Measurements from ENCODE around the gene TACR2. TPM values are rescaled to one million over a fixed set of nuclear protein-coding genes. Genes with fewer than 3 reads are reported as not detected.

TACR2 gene
- total RNA-seq, 2 donors from 2014 or later, result not detected

DNA sequence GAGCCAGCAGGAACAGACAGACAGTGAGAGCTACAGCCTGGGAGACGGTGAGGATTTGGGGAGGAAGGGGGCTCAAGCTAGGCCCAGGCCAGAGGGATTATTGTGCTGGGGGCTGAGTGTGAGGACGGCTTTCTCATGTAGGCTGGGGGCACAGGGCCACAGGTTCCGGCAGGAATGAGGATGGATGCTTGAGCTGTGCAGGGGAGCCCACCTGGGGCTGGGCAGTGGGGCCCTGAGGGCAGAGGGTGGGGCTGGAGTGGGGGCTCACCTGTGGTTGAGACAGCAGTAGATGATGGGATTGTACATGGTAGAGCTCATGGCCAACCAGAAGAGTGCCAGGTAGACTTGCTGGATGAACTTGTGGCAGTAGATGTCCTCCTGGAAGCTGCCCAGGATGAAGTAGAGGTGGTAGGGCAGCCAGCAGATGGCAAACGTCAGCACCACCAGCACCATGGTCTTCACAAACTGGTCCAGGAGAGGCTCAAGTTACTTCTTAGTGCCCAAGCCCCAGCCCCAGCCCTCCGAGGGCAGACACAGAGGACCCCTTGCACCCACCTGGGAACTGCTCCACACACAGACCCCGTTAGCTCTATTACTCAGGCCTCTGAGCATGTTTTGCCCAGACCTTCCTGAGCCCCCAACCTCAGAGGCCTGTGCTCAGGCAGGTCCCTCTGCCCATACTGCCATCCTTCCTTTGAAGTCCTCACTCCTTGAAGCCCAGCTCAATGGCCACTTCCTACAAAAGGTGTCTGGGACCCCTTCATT lies 9.7 kb downstream of the TACR2 start:
- H3K4me1 Mint-ChIP-seq, result peaks cover 10% of the 10 kb centered on the region
- Histone ChIP-seq H3K4me1 (ENCODE audit: control insufficient read depth, insufficient read depth, low read length) (no peaks in the 10 kb centered on the region), H3K4me3 (ENCODE audit: low read length) (no peak overlapping the region), H3K9ac (ENCODE audit: extremely low read depth, low read length, poor library complexity, severe bottlenecking) (no peak overlapping the region), H3K9me3 (ENCODE audit: control insufficient read depth, low read length) (no peaks in the 10 kb centered on the region), H3K27ac (ENCODE audit: low read depth, low read length) (no peak overlapping the region), H3K36me3 (ENCODE audit: control insufficient read depth, insufficient read depth, low read length) (no peaks in the 10 kb centered on the region), H3K27me3 (ENCODE audit: control insufficient read depth, insufficient read depth, low read length, poor library complexity, severe bottlenecking) (no peaks in the 10 kb centered on the region)
- no peak for DNase-seq
- H3K27me3 Mint-ChIP-seq (ENCODE audit: insufficient read depth), result peaks cover 4% of the 10 kb centered on the region
- H3K36me3 Mint-ChIP-seq (ENCODE audit: low read depth), result peaks cover 5% of the 10 kb centered on the region
- 87 to 94% methylated on average over 5 to 6 of the region's 6 CpGs for WGBS, 2 experiments (ENCODE audit: insufficient coverage in 1 of 2, insufficient read length in 1 of 2)
- TF ChIP-seq, protein P1, sequence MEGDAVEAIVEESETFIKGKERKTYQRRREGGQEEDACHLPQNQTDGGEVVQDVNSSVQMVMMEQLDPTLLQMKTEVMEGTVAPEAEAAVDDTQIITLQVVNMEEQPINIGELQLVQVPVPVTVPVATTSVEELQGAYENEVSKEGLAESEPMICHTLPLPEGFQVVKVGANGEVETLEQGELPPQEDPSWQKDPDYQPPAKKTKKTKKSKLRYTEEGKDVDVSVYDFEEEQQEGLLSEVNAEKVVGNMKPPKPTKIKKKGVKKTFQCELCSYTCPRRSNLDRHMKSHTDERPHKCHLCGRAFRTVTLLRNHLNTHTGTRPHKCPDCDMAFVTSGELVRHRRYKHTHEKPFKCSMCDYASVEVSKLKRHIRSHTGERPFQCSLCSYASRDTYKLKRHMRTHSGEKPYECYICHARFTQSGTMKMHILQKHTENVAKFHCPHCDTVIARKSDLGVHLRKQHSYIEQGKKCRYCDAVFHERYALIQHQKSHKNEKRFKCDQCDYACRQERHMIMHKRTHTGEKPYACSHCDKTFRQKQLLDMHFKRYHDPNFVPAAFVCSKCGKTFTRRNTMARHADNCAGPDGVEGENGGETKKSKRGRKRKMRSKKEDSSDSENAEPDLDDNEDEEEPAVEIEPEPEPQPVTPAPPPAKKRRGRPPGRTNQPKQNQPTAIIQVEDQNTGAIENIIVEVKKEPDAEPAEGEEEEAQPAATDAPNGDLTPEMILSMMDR (conservative IDR thresholded peaks at IDR 0.05), result no peak
- no peak overlapping the region for H3K4me3 Mint-ChIP-seq
- H3K9me3 Mint-ChIP-seq, result no peaks in the 10 kb centered on the region
- peak overlapping the region; percentile 71 for H3K27ac Mint-ChIP-seq

GRCh38 chr10:69406302-69406811 lies 10.4 kb downstream of the TACR2 start:
- Histone ChIP-seq H3K4me1 (ENCODE audit: control insufficient read depth, insufficient read depth, low read length) (no peaks in the 10 kb centered on the region), H3K9ac (ENCODE audit: extremely low read depth, low read length, poor library complexity, severe bottlenecking) (no peak overlapping the region), H3K9me3 (ENCODE audit: control insufficient read depth, low read length) (no peaks in the 10 kb centered on the region), H3K27ac (ENCODE audit: low read depth, low read length) (no peak overlapping the region), H3K27me3 (ENCODE audit: control insufficient read depth, insufficient read depth, low read length, poor library complexity, severe bottlenecking) (no peaks in the 10 kb centered on the region), H3K4me3 (ENCODE audit: low read length) (no peak overlapping the region), H3K36me3 (ENCODE audit: control insufficient read depth, insufficient read depth, low read length) (no peaks in the 10 kb centered on the region)
- WGBS, 2 experiments (ENCODE audit: insufficient coverage in 1 of 2, insufficient read length in 1 of 2), result 25 to 64% methylated on average over 1 to 5 of the region's 5 CpGs
- peak overlapping the region; percentile 71 for H3K27ac Mint-ChIP-seq
- TF ChIP-seq, protein P1 (conservative IDR thresholded peaks at IDR 0.05), result no peak
- no peaks in the 10 kb centered on the region for H3K9me3 Mint-ChIP-seq
- H3K4me3 Mint-ChIP-seq, result no peak overlapping the region
- peak; percentile 71 for DNase-seq
- peaks cover 4% of the 10 kb centered on the region for H3K27me3 Mint-ChIP-seq (ENCODE audit: insufficient read depth)
- H3K4me1 Mint-ChIP-seq, result peaks cover 10% of the 10 kb centered on the region
- H3K36me3 Mint-ChIP-seq (ENCODE audit: low read depth), result peaks cover 10% of the 10 kb centered on the region

GRCh38 chr10:69405221-69405620 lies 11.5 kb downstream of the TACR2 start:
- H3K4me3 Mint-ChIP-seq, result no peak overlapping the region
- no peak overlapping the region for H3K4me3 ChIP-seq (ENCODE audit: low read length)
- no peak overlapping the region for H3K9ac ChIP-seq (ENCODE audit: extremely low read depth, low read length, poor library complexity, severe bottlenecking)
- no peaks in the 10 kb centered on the region for H3K4me1 ChIP-seq (ENCODE audit: control insufficient read depth, insufficient read depth, low read length)
- H3K27ac Mint-ChIP-seq, result no peak overlapping the region
- no peak for DNase-seq
- no peaks in the 10 kb centered on the region for H3K9me3 Mint-ChIP-seq
- H3K36me3 ChIP-seq (ENCODE audit: control insufficient read depth, insufficient read depth, low read length), result no peaks in the 10 kb centered on the region
- no peak overlapping the region for H3K27ac ChIP-seq (ENCODE audit: low read depth, low read length)
- H3K27me3 ChIP-seq (ENCODE audit: control insufficient read depth, insufficient read depth, low read length, poor library complexity, severe bottlenecking), result no peaks in the 10 kb centered on the region
- peaks cover 20% of the 10 kb centered on the region for H3K36me3 Mint-ChIP-seq (ENCODE audit: low read depth)
- TF ChIP-seq, protein P1 (conservative IDR thresholded peaks at IDR 0.05), result no peak
- H3K9me3 ChIP-seq (ENCODE audit: control insufficient read depth, low read length), result no peaks in the 10 kb centered on the region
- no peaks in the 10 kb centered on the region for H3K27me3 Mint-ChIP-seq (ENCODE audit: insufficient read depth)
- WGBS, 2 experiments (ENCODE audit: insufficient coverage in 1 of 2, insufficient read length in 1 of 2), result 83 to 86% methylated on average over 2 to 4 of the region's 4 CpGs
- H3K4me1 Mint-ChIP-seq, result peaks cover 10% of the 10 kb centered on the region
